K562 (cell line): Measurements from ENCODE around the gene RPAIN. TPM values are rescaled to one million over a fixed set of nuclear protein-coding genes. Genes with fewer than 3 reads are reported as not detected.

Source experiments
- ATAC-seq: fragments of 200-7000 bp; cut with Tn5 transposase; 3 replicates; pipeline ENCODE4 v1.9.1; 2020; ENCODE audit warnings: moderate library complexity
- BruUV-seq: library from RNA; stranded (reverse); fragments of 400-500 nt; replicated peaks from 2 replicates; lab custom pipeline; 2021; lab: Mats Ljungman, UMichigan
- CTCF ChIA-PET: fragments of 300-600 bp; formaldehyde crosslinking; extraction: SDS; loops from one replicate; lab custom pipeline; 2021; ENCODE audit warnings: low intra/inter-chr PET ratio; lab: Yijun Ruan, JAX
- POLR2A ChIA-PET: fragments of 300-600, 350-650 bp; sonication (Branson Sonifier 250); formaldehyde crosslinking; extraction: SDS; loops from one replicate; lab custom pipeline; 2021; ENCODE audit warnings: antibody characterized with exemption, inconsistent platforms; lab: Yijun Ruan, JAX
- DNase-seq, 4 experiments: peaks; one replicate each; pipeline versions ENCODE4 v3.0.0 to v3.0.0-alpha.2; 2011 to 2018; ENCODE audit warnings: low spot score in 3 of 4, mixed read lengths in 3 of 4; ENCODE audit errors: extremely low read depth in 1 of 4
- FAIRE-seq: peaks from 2 replicates; lab custom pipeline; 2011; peaks lifted over from hg19 to GRCh38; lab: Jason Lieb, UNC
- H2AFZ ChIP-seq: 2 replicates; pipeline ENCODE4 v1.6.0; 2011; ENCODE audit warnings: low read depth, low read length, control low read depth, inconsistent platforms
- H3K27ac ChIP-seq: fragments of 200-600 bp; 3 replicates; pipeline ENCODE4 v1.8.0; 2011; ENCODE audit warnings: low read depth, mild to moderate bottlenecking, control low read depth, inconsistent platforms, low read length, moderate library complexity, mixed read lengths; ENCODE audit errors: extremely low read depth
- H3K27me3 ChIP-seq, 2 experiments: fragments of 300-600 bp in 1 of 2; 2 replicates in 1 of 2; 3 replicates in 1 of 2; pipeline versions ENCODE4 v1.6.0 to v1.8.0; 2011; ENCODE audit warnings: inconsistent platforms in 2 of 2, low read length in 2 of 2, mild to moderate bottlenecking in 1 of 2, mixed read lengths in 1 of 2, moderate library complexity in 1 of 2; ENCODE audit not compliant: control insufficient read depth in 2 of 2, insufficient read depth in 2 of 2
- H3K36me3 ChIP-seq: fragments of 300-600 bp; 3 replicates; pipeline ENCODE4 v1.8.0; 2011; ENCODE audit warnings: mild to moderate bottlenecking, low read length, inconsistent platforms; ENCODE audit not compliant: control insufficient read depth, insufficient read depth
- H3K4me1 ChIP-seq, 2 experiments: fragments of 200-600 bp in 1 of 2; replicated peaks in 1 of 2; 2 replicates in 1 of 2; 3 replicates in 1 of 2; pipeline versions ENCODE4 v1.5.1 to v1.8.0; 2011; ENCODE audit warnings: inconsistent platforms in 2 of 2, low read length in 2 of 2, mild to moderate bottlenecking in 1 of 2, mixed read lengths in 1 of 2, moderate library complexity in 1 of 2; ENCODE audit not compliant: control insufficient read depth in 2 of 2, insufficient read depth in 2 of 2
- H3K4me2 ChIP-seq: 2 replicates; pipeline ENCODE4 v1.6.1; 2011; ENCODE audit warnings: low read length, control low read depth, inconsistent platforms, mixed read lengths; ENCODE audit not compliant: insufficient read depth
- H3K4me3 ChIP-seq: fragments of 200-600 bp; sonication (generic), shearing (Covaris generic); 2 replicates; pipeline ENCODE4 v1.5.1; 2016; ENCODE audit warnings: control low read depth, inconsistent platforms
- H3K79me2 ChIP-seq: fragments of 200-600 bp; 3 replicates; pipeline ENCODE4 v1.8.0; 2011; ENCODE audit warnings: low read length, inconsistent platforms; ENCODE audit not compliant: control insufficient read depth, insufficient read depth
- H3K9ac ChIP-seq, 2 experiments: 2 replicates each; pipeline versions ENCODE4 v1.6.0 to v1.6.1; 2011; ENCODE audit warnings: low read depth in 2 of 2, low read length in 2 of 2, control low read depth in 1 of 2, inconsistent platforms in 1 of 2, mild to moderate bottlenecking in 1 of 2, mixed read lengths in 1 of 2; ENCODE audit not compliant: insufficient read depth in 1 of 2
- H3K9me1 ChIP-seq: one replicate; pipeline ENCODE4 v1.6.0; 2011; ENCODE audit warnings: inconsistent platforms, mild to moderate bottlenecking, low read length, moderate library complexity; ENCODE audit not compliant: control insufficient read depth, insufficient read depth
- H3K9me3 ChIP-seq: replicated peaks from 2 replicates; pipeline ENCODE4 v1.5.1; 2011; ENCODE audit warnings: low read depth, low read length, inconsistent platforms; ENCODE audit not compliant: control insufficient read depth, insufficient read depth
- H4K20me1 ChIP-seq: replicated peaks from 2 replicates; pipeline ENCODE4 v1.6.1; 2011; ENCODE audit warnings: low read length, inconsistent platforms, mixed read lengths; ENCODE audit not compliant: control insufficient read depth, insufficient read depth
- NR4A1 ChIP-seq, 2 experiments: fragments of 250-450 bp in 1 of 2; fragments of 450-650 bp in 1 of 2; sonication (Bioruptor Pico) in 1 of 2; IDR thresholded peaks; 2 replicates each; pipeline versions ENCODE4 v1.4.0 to v1.6.1; 2016 to 2020; ENCODE audit warnings: mild to moderate bottlenecking in 2 of 2, missing compliant biosample characterization in 1 of 2, missing genetic modification characterization in 1 of 2, moderate library complexity in 1 of 2
- PML ChIP-seq: IDR thresholded peaks from 2 replicates; pipeline ENCODE4 v1.6.1; 2012; ENCODE audit warnings: low read length, inconsistent platforms
- POLR3G ChIP-seq: IDR thresholded peaks from 2 replicates; pipeline ENCODE4 v1.6.1; 2011; ENCODE audit not compliant: insufficient read length, insufficient replicate concordance; ENCODE audit errors: extremely low read depth
- RHOXF2B ChIP-seq: fragments of 250-450 bp; sonication (Bioruptor Pico); conservative IDR thresholded peaks from 2 replicates; pipeline ENCODE4 v1.5.1; 2021
- SOX6 ChIP-seq: fragments of 450-650 bp; IDR thresholded peaks from 2 replicates; pipeline ENCODE4 v1.6.1; 2014; ENCODE audit warnings: mild to moderate bottlenecking
- WGBS: fragments of 100-300 bp; shearing (Covaris generic); methylation state at CpG from one replicate; pipeline ENCODE4 v1.1.6; 2016; ENCODE audit warnings: low coverage, mixed read lengths; ENCODE audit not compliant: insufficient coverage; ENCODE audit errors: missing lambda C conversion rate; 5-methylcytosine and 5-hydroxymethylcytosine counted together
- in situ Hi-C: fragments of 300-500 bp; cut with MboI; formaldehyde crosslinking; loops from 4 replicates; pipeline ENCODE4 v1.15.0; 2018; ENCODE audit warnings: inconsistent platforms, mixed read lengths
- intact Hi-C: fragments of 100-400 bp; cut with micrococcal nuclease; formaldehyde crosslinking; loops from 2 replicates; pipeline ENCODE4 v1.14.2; 2022
- polyA plus RNA-seq, 8 experiments: library from polyadenylated mRNA; depleted of rRNA in 4 of 8; stranded (reverse) in 5 of 8; unstranded in 3 of 8; fragments of >200 nt; fragmentation: Nextera tagmentation in 2 of 8; fragmentation: Illumina TruSeq in 1 of 8; extraction: Ambion mirVana in 2 of 8; extraction: Trizol in 1 of 8; gene quantifications; 2 replicates each; pipeline versions ENCODE4 v1.2.1 to v1.2.3, GENCODE V29; 2011 to 2014; ENCODE audit warnings: inconsistent platforms in 1 of 8, missing spikeins in 1 of 8
- total RNA-seq, 7 experiments: library from RNA; depleted of rRNA in 6 of 7; stranded (reverse); fragments of >200 nt in 6 of 7; fragmentation: Illumina TruSeq in 2 of 7; extraction: Trizol in 2 of 7; gene quantifications; 2 replicates each; pipeline versions ENCODE4 v1.2.1 to v1.2.3, GENCODE V29; 2011 to 2021; ENCODE audit warnings: low replicate concordance in 1 of 7
- TF ChIP-seq, protein P1 (sequence below): fragments of 250-450 bp; sonication (Bioruptor Pico); IDR thresholded peaks from 2 replicates; pipeline ENCODE4 v1.4.0; 2020

Gene RPAIN
- total and polyA plus RNA-seq, 9 of the 15 experiments (the other 6 are each of a cell fraction or from before 2014, with no cell fraction given), result 27.3 to 63.7 (median 38.5) TPM

DNA sequence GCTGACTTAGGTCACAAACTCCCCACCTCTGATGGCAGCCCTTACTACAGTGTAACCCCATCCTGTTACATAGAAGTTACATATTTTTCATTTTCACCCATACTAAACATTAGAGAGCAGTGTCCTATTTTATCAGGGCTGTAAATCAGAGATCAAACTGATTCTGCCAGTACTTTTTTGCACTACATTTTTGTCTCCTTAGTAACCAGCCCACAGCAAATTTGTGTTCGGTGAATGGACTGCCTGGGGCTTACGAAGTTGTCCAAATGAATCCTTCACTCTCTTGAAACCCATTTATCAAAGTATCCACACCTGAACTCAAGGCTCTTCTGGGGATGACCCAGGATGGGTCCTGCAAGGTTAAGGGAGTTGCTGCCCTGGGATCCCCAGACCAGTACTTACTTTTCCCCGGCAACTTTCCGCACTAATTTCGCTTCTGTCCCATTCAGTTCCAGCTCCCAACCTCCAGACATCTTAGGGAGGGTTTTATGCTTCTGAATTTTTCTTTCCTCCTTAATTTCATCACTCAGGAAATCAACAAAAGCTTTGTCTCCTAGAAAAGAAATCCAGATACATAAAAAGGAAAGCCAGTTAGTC is 17.8 kb downstream of the RPAIN start:
- peaks cover 58% of the 10 kb centered on the region for H3K36me3 ChIP-seq
- no peaks in the 10 kb centered on the region for H3K9me1 ChIP-seq
- 0% methylated on average over 5 of the region's 5 CpGs for WGBS
- H3K27ac ChIP-seq, result peak overlapping the region; percentile 85
- ATAC-seq (no peak), FAIRE-seq (no peak), DNase-seq (no peak)
- H3K4me1 ChIP-seq, result peaks cover 8 to 9% of the 10 kb centered on the region in 2 experiments; a peak in 4 of 5 replicates
- no peak overlapping the region for H2AFZ ChIP-seq
- POLR2A ChIA-PET, result interaction anchor here (1.2 to 1.5 kb wide), 2 partner anchors 9 to 58 kb away, joined by 4 to 8 read pairs; no protein-coding TSS in a partner anchor
- intact Hi-C loops, result loop anchor here (5.0 kb wide), 1 partner anchor 241 kb away; no protein-coding TSS in a partner anchor
- peak overlapping the region; percentile 94 for H3K4me2 ChIP-seq
- H3K9me3 ChIP-seq, result no peaks in the 10 kb centered on the region
- CTCF ChIA-PET, result interaction anchor here (2.0 kb wide), 1 partner anchor 188 kb away, joined by 9 read pairs; no protein-coding TSS in a partner anchor
- H3K9ac ChIP-seq, result peak overlapping the region; percentile 92 to 97
- in situ Hi-C loops, result no loop called here
- H4K20me1 ChIP-seq, result no peaks in the 10 kb centered on the region
- no peaks in the 10 kb centered on the region for H3K27me3 ChIP-seq
- BruUV-seq, result no TSS peak
- TF ChIP-seq RHOXF2B (CRISPR knock-in tag), result no peak
- TF ChIP-seq POLR3G, result no peak
- TF ChIP-seq PML, result no peak
- no peak for TF ChIP-seq SOX6
- TF ChIP-seq, protein P1, sequence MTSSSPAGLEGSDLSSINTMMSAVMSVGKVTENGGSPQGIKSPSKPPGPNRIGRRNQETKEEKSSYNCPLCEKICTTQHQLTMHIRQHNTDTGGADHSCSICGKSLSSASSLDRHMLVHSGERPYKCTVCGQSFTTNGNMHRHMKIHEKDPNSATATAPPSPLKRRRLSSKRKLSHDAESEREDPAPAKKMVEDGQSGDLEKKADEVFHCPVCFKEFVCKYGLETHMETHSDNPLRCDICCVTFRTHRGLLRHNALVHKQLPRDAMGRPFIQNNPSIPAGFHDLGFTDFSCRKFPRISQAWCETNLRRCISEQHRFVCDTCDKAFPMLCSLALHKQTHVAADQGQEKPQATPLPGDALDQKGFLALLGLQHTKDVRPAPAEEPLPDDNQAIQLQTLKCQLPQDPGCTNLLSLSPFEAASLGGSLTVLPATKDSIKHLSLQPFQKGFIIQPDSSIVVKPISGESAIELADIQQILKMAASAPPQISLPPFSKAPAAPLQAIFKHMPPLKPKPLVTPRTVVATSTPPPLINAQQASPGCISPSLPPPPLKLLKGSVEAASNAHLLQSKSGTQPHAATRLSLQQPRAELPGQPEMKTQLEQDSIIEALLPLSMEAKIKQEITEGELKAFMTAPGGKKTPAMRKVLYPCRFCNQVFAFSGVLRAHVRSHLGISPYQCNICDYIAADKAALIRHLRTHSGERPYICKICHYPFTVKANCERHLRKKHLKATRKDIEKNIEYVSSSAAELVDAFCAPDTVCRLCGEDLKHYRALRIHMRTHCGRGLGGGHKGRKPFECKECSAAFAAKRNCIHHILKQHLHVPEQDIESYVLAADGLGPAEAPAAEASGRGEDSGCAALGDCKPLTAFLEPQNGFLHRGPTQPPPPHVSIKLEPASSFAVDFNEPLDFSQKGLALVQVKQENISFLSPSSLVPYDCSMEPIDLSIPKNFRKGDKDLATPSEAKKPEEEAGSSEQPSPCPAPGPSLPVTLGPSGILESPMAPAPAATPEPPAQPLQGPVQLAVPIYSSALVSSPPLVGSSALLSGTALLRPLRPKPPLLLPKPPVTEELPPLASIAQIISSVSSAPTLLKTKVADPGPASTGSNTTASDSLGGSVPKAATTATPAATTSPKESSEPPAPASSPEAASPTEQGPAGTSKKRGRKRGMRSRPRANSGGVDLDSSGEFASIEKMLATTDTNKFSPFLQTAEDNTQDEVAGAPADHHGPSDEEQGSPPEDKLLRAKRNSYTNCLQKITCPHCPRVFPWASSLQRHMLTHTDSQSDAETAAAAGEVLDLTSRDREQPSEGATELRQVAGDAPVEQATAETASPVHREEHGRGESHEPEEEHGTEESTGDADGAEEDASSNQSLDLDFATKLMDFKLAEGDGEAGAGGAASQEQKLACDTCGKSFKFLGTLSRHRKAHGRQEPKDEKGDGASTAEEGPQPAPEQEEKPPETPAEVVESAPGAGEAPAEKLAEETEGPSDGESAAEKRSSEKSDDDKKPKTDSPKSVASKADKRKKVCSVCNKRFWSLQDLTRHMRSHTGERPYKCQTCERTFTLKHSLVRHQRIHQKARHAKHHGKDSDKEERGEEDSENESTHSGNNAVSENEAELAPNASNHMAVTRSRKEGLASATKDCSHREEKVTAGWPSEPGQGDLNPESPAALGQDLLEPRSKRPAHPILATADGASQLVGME (CRISPR knock-in tag), result no peak
- no peak for TF ChIP-seq NR4A1 (CRISPR knock-in tag; IDR thresholded peaks at IDR 0.05)
- TF ChIP-seq NR4A1 (tag; IDR thresholded peaks at IDR 0.05), result no peak
- H3K4me3 ChIP-seq, result peak overlapping the region; percentile 94
- H3K79me2 ChIP-seq, result peaks cover 48% of the 10 kb centered on the region
